K562 (cell line): Measurements from ENCODE around the gene PLEKHH2. TPM values are rescaled to one million over a fixed set of nuclear protein-coding genes. Genes with fewer than 3 reads are reported as not detected.

Experiments used
- ATAC-seq: fragments of 200-7000 bp; cut with Tn5 transposase; 3 replicates; pipeline ENCODE4 v1.9.1; 2020; ENCODE audit warnings: moderate library complexity
- BruUV-seq: library from RNA; stranded (reverse); fragments of 400-500 nt; replicated peaks from 2 replicates; lab custom pipeline; 2021; lab: Mats Ljungman, UMichigan
- CTCF ChIA-PET: fragments of 300-600 bp; formaldehyde crosslinking; extraction: SDS; loops from one replicate; lab custom pipeline; 2021; ENCODE audit warnings: low intra/inter-chr PET ratio; lab: Yijun Ruan, JAX
- POLR2A ChIA-PET: fragments of 300-600, 350-650 bp; sonication (Branson Sonifier 250); formaldehyde crosslinking; extraction: SDS; loops from one replicate; lab custom pipeline; 2021; ENCODE audit warnings: antibody characterized with exemption, inconsistent platforms; lab: Yijun Ruan, JAX
- DNase-seq, 4 experiments: peaks; one replicate each; pipeline versions ENCODE4 v3.0.0 to v3.0.0-alpha.2; 2011 to 2018; ENCODE audit warnings: low spot score in 3 of 4, mixed read lengths in 3 of 4; ENCODE audit errors: extremely low read depth in 1 of 4
- FAIRE-seq: peaks from 2 replicates; lab custom pipeline; 2011; peaks lifted over from hg19 to GRCh38; lab: Jason Lieb, UNC
- H2AFZ ChIP-seq: 2 replicates; pipeline ENCODE4 v1.6.0; 2011; ENCODE audit warnings: low read depth, low read length, control low read depth, inconsistent platforms
- H3K27ac ChIP-seq: fragments of 200-600 bp; 3 replicates; pipeline ENCODE4 v1.8.0; 2011; ENCODE audit warnings: low read depth, mild to moderate bottlenecking, control low read depth, inconsistent platforms, low read length, moderate library complexity, mixed read lengths; ENCODE audit errors: extremely low read depth
- H3K27me3 ChIP-seq, 2 experiments: fragments of 300-600 bp in 1 of 2; 2 replicates in 1 of 2; 3 replicates in 1 of 2; pipeline versions ENCODE4 v1.6.0 to v1.8.0; 2011; ENCODE audit warnings: inconsistent platforms in 2 of 2, low read length in 2 of 2, mild to moderate bottlenecking in 1 of 2, mixed read lengths in 1 of 2, moderate library complexity in 1 of 2; ENCODE audit not compliant: control insufficient read depth in 2 of 2, insufficient read depth in 2 of 2
- H3K36me3 ChIP-seq: fragments of 300-600 bp; 3 replicates; pipeline ENCODE4 v1.8.0; 2011; ENCODE audit warnings: mild to moderate bottlenecking, low read length, inconsistent platforms; ENCODE audit not compliant: control insufficient read depth, insufficient read depth
- H3K4me1 ChIP-seq, 2 experiments: fragments of 200-600 bp in 1 of 2; replicated peaks in 1 of 2; 2 replicates in 1 of 2; 3 replicates in 1 of 2; pipeline versions ENCODE4 v1.5.1 to v1.8.0; 2011; ENCODE audit warnings: inconsistent platforms in 2 of 2, low read length in 2 of 2, mild to moderate bottlenecking in 1 of 2, mixed read lengths in 1 of 2, moderate library complexity in 1 of 2; ENCODE audit not compliant: control insufficient read depth in 2 of 2, insufficient read depth in 2 of 2
- H3K4me2 ChIP-seq: 2 replicates; pipeline ENCODE4 v1.6.1; 2011; ENCODE audit warnings: low read length, control low read depth, inconsistent platforms, mixed read lengths; ENCODE audit not compliant: insufficient read depth
- H3K4me3 ChIP-seq: fragments of 200-600 bp; sonication (generic), shearing (Covaris generic); 2 replicates; pipeline ENCODE4 v1.5.1; 2016; ENCODE audit warnings: control low read depth, inconsistent platforms
- H3K79me2 ChIP-seq: fragments of 200-600 bp; 3 replicates; pipeline ENCODE4 v1.8.0; 2011; ENCODE audit warnings: low read length, inconsistent platforms; ENCODE audit not compliant: control insufficient read depth, insufficient read depth
- H3K9ac ChIP-seq, 2 experiments: 2 replicates each; pipeline versions ENCODE4 v1.6.0 to v1.6.1; 2011; ENCODE audit warnings: low read depth in 2 of 2, low read length in 2 of 2, control low read depth in 1 of 2, inconsistent platforms in 1 of 2, mild to moderate bottlenecking in 1 of 2, mixed read lengths in 1 of 2; ENCODE audit not compliant: insufficient read depth in 1 of 2
- H3K9me1 ChIP-seq: one replicate; pipeline ENCODE4 v1.6.0; 2011; ENCODE audit warnings: inconsistent platforms, mild to moderate bottlenecking, low read length, moderate library complexity; ENCODE audit not compliant: control insufficient read depth, insufficient read depth
- H3K9me3 ChIP-seq: replicated peaks from 2 replicates; pipeline ENCODE4 v1.5.1; 2011; ENCODE audit warnings: low read depth, low read length, inconsistent platforms; ENCODE audit not compliant: control insufficient read depth, insufficient read depth
- H4K20me1 ChIP-seq: replicated peaks from 2 replicates; pipeline ENCODE4 v1.6.1; 2011; ENCODE audit warnings: low read length, inconsistent platforms, mixed read lengths; ENCODE audit not compliant: control insufficient read depth, insufficient read depth
- EHMT2 ChIP-seq: fragments of 450-650 bp; IDR thresholded peaks from 2 replicates; pipeline ENCODE4 v1.6.1; 2018; ENCODE audit warnings: antibody characterized with exemption
- FOSL1 ChIP-seq: fragments of 200-800 bp; sonication (Bioruptor generic); conservative IDR thresholded peaks from 2 replicates; pipeline ENCODE4 v1.6.1; 2016; ENCODE audit warnings: missing genetic modification characterization, missing compliant biosample characterization
- MECOM ChIP-seq: fragments of 250-450 bp; sonication (Bioruptor Pico); IDR thresholded peaks from 2 replicates; pipeline ENCODE4 v1.8.0; 2022; ENCODE audit warnings: inconsistent platforms
- NR3C1 ChIP-seq: sonication (generic); formaldehyde crosslinking; IDR thresholded peaks from 2 replicates; pipeline ENCODE4 v1.8.1; 2022; ENCODE audit warnings: missing genetic modification reagents
- ZNF174 ChIP-seq: fragments of 250-450 bp; sonication (Bioruptor Pico); IDR thresholded peaks from 2 replicates; pipeline ENCODE4 v1.4.0; 2020; ENCODE audit warnings: mild to moderate bottlenecking
- ZNF24 ChIP-seq: fragments of 450-650 bp; IDR thresholded peaks from 2 replicates; pipeline ENCODE4 v1.6.1; 2016
- WGBS: fragments of 100-300 bp; shearing (Covaris generic); methylation state at CpG from one replicate; pipeline ENCODE4 v1.1.6; 2016; ENCODE audit warnings: low coverage, mixed read lengths; ENCODE audit not compliant: insufficient coverage; ENCODE audit errors: missing lambda C conversion rate; 5-methylcytosine and 5-hydroxymethylcytosine counted together
- in situ Hi-C: fragments of 300-500 bp; cut with MboI; formaldehyde crosslinking; loops from 4 replicates; pipeline ENCODE4 v1.15.0; 2018; ENCODE audit warnings: inconsistent platforms, mixed read lengths
- intact Hi-C: fragments of 100-400 bp; cut with micrococcal nuclease; formaldehyde crosslinking; loops from 2 replicates; pipeline ENCODE4 v1.14.2; 2022
- polyA plus RNA-seq, 8 experiments: library from polyadenylated mRNA; depleted of rRNA in 4 of 8; stranded (reverse) in 5 of 8; unstranded in 3 of 8; fragments of >200 nt; fragmentation: Nextera tagmentation in 2 of 8; fragmentation: Illumina TruSeq in 1 of 8; extraction: Ambion mirVana in 2 of 8; extraction: Trizol in 1 of 8; gene quantifications; 2 replicates each; pipeline versions ENCODE4 v1.2.1 to v1.2.3, GENCODE V29; 2011 to 2014; ENCODE audit warnings: inconsistent platforms in 1 of 8, missing spikeins in 1 of 8
- total RNA-seq, 7 experiments: library from RNA; depleted of rRNA in 6 of 7; stranded (reverse); fragments of >200 nt in 6 of 7; fragmentation: Illumina TruSeq in 2 of 7; extraction: Trizol in 2 of 7; gene quantifications; 2 replicates each; pipeline versions ENCODE4 v1.2.1 to v1.2.3, GENCODE V29; 2011 to 2021; ENCODE audit warnings: low replicate concordance in 1 of 7
- TF ChIP-seq, protein P1 (sequence below), 2 experiments: fragments of 450-650 bp in 1 of 2; IDR thresholded peaks; 2 replicates each; pipeline ENCODE4 v1.6.1; 2011 to 2017; ENCODE audit warnings: low read depth in 2 of 2, antibody characterized with exemption in 1 of 2, borderline replicate concordance in 1 of 2, low read length in 1 of 2, mild to moderate bottlenecking in 1 of 2, mixed read lengths in 1 of 2; ENCODE audit not compliant: control insufficient read depth in 1 of 2
- TF ChIP-seq, protein P2 (sequence below), 2 experiments: IDR thresholded peaks; 2 replicates each; pipeline ENCODE4 v1.6.1; 2011; ENCODE audit warnings: borderline replicate concordance in 1 of 2, control low read depth in 1 of 2, low read depth in 1 of 2, low read length in 1 of 2, mild to moderate bottlenecking in 1 of 2, mixed read lengths in 1 of 2, moderate library complexity in 1 of 2; ENCODE audit not compliant: insufficient read depth in 1 of 2, insufficient read length in 1 of 2, poor library complexity in 1 of 2, severe bottlenecking in 1 of 2; ENCODE audit errors: extremely low read depth in 1 of 2

PLEKHH2 gene
- total and polyA plus RNA-seq, 9 of the 15 experiments (the other 6 are each of a cell fraction or from before 2014, with no cell fraction given), result 0.77 to 13.5 (median 2.7) TPM

DNA sequence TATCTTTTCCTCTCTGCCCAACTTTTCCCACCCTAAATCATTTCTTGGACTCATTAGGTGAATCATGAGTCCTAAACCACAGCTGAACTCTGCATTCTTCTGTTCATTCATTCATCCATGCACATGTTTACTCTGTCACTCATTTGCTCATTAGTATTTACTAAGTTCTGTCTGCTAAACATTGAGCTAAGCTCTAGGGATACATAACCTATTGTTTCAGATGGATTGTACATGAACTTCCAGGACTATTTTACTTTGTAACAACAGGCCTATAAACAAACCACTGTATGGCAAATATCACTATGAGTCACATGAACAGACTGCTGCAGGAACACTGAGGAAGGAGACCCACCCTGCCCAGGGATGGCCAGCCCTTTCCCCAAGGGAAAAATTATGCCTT lies 122.1 kb downstream of the PLEKHH2 start:
- H3K27ac ChIP-seq, result no peak overlapping the region
- H3K9ac ChIP-seq, result no peak overlapping the region
- H3K9me3 ChIP-seq, result no peaks in the 10 kb centered on the region
- no peaks in the 10 kb centered on the region for H3K36me3 ChIP-seq
- no peak overlapping the region for H3K4me2 ChIP-seq
- H3K27me3 ChIP-seq, result no peaks in the 10 kb centered on the region
- TF ChIP-seq FOSL1 (tag) (no peak), MECOM (CRISPR knock-in tag) (no peak), NR3C1 (CRISPR knock-in tag) (no peak), EHMT2 (no peak)
- H4K20me1 ChIP-seq, result no peaks in the 10 kb centered on the region
- BruUV-seq, result no TSS peak
- H3K4me3 ChIP-seq, result no peak overlapping the region
- in situ Hi-C loops, result no loop called here
- intact Hi-C loops, result no loop called here
- ChIA-PET POLR2A (no interaction called here), CTCF (no interaction called here)
- H3K4me1 ChIP-seq, result no peaks in the 10 kb centered on the region
- H2AFZ ChIP-seq, result no peak overlapping the region
- no peak for FAIRE-seq
- DNase-seq, result no peak
- H3K9me1 ChIP-seq, result no peaks in the 10 kb centered on the region
- H3K79me2 ChIP-seq, result no peaks in the 10 kb centered on the region
- ATAC-seq, result no peak

DNA sequence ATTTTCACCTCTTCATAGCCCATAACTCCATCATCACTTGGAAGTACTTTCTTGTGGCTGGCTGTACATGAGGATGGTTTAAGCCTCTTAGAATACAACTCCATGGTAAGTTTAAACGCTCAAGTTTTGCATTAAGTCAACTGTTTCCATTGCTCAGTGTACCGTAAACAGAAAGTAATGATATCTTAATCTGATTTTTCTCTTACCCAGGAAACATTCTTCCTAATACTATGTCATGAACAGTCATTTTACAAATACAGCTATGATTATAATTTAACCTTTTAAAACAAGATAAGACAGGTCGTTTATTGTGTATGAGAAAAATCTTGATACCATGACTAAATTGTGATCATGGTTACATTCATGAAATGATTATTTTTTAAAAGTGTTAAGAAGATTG lies 125.2 kb downstream of the PLEKHH2 start:
- no peak for FAIRE-seq
- CTCF ChIA-PET, result no interaction called here

More for the DNA sequence above, 125.2 kb downstream of the PLEKHH2 start:
- H3K79me2 ChIP-seq, result no peaks in the 10 kb centered on the region
- no peak overlapping the region for H3K4me3 ChIP-seq
- H4K20me1 ChIP-seq, result no peaks in the 10 kb centered on the region
- H3K4me1 ChIP-seq, result no peaks in the 10 kb centered on the region
- DNase-seq, result no peak
- no peaks in the 10 kb centered on the region for H3K9me3 ChIP-seq
- in situ Hi-C loops (no loop called here), intact Hi-C loops (no loop called here)
- no peaks in the 10 kb centered on the region for H3K9me1 ChIP-seq
- 44% methylated on average over 3 of the region's 3 CpGs for WGBS
- H3K27ac ChIP-seq, result no peak overlapping the region
- no TSS peak for BruUV-seq
- no peak overlapping the region for H3K9ac ChIP-seq
- TF ChIP-seq, protein P1, sequence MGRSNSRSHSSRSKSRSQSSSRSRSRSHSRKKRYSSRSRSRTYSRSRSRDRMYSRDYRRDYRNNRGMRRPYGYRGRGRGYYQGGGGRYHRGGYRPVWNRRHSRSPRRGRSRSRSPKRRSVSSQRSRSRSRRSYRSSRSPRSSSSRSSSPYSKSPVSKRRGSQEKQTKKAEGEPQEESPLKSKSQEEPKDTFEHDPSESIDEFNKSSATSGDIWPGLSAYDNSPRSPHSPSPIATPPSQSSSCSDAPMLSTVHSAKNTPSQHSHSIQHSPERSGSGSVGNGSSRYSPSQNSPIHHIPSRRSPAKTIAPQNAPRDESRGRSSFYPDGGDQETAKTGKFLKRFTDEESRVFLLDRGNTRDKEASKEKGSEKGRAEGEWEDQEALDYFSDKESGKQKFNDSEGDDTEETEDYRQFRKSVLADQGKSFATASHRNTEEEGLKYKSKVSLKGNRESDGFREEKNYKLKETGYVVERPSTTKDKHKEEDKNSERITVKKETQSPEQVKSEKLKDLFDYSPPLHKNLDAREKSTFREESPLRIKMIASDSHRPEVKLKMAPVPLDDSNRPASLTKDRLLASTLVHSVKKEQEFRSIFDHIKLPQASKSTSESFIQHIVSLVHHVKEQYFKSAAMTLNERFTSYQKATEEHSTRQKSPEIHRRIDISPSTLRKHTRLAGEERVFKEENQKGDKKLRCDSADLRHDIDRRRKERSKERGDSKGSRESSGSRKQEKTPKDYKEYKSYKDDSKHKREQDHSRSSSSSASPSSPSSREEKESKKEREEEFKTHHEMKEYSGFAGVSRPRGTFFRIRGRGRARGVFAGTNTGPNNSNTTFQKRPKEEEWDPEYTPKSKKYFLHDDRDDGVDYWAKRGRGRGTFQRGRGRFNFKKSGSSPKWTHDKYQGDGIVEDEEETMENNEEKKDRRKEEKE (IDR thresholded peaks at IDR 0.05; ENCODE audit: borderline replicate concordance in 1 of 2, control insufficient read depth in 1 of 2, low read depth in 2 of 2, low read length in 1 of 2), result no peak
- no peak for TF ChIP-seq ZNF174 (CRISPR knock-in tag)
- no peak for TF ChIP-seq ZNF24
- TF ChIP-seq, protein P2, sequence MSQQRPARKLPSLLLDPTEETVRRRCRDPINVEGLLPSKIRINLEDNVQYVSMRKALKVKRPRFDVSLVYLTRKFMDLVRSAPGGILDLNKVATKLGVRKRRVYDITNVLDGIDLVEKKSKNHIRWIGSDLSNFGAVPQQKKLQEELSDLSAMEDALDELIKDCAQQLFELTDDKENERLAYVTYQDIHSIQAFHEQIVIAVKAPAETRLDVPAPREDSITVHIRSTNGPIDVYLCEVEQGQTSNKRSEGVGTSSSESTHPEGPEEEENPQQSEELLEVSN (IDR thresholded peaks at IDR 0.05; ENCODE audit: borderline replicate concordance in 1 of 2, extremely low read depth in 1 of 2, insufficient read depth in 1 of 2, insufficient read length in 1 of 2, low read depth in 1 of 2, low read length in 1 of 2, poor library complexity in 1 of 2, severe bottlenecking in 1 of 2), result no peak
- no peak overlapping the region for H3K4me2 ChIP-seq
- no peaks in the 10 kb centered on the region for H3K36me3 ChIP-seq
- no peak overlapping the region for H2AFZ ChIP-seq
- no peak for ATAC-seq
- POLR2A ChIA-PET, result no interaction called here
- H3K27me3 ChIP-seq, result no peaks in the 10 kb centered on the region
